ENCODE data around the gene BMP3. TPM values are rescaled to one million over a fixed set of nuclear protein-coding genes. Genes with fewer than 3 reads are reported as not detected.

The BMP3 gene
- total RNA-seq, 4 donors from 2014 or later, result 1.3 TPM; not detected in 3

DNA sequence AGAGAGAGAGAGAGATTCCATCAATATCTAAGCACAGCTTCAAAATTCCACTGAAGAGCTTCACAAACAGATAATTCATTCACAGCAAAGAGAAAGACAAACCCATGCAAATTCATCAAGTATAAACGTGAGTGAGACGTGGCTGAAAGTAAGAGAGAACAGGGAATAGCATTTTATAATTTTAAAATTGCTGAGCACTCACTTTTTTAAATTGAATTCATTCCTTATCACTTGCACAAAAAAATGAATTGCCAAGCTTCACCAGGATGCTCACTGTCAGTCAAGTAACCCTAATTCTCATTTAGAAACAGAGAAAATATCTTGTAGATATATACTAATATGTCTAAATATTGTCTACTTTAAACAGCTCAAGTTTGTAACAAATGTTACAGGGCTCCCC lies 40.5 kb downstream of the BMP3 start:
- H3K36me3 ChIP-seq, result no peaks in the 10 kb centered on the region
- no peaks in the 10 kb centered on the region for H3K9me3 ChIP-seq
- H3K27me3 ChIP-seq, result no peaks in the 10 kb centered on the region
- H3K27ac ChIP-seq, result no peak overlapping the region
- H3K4me3 ChIP-seq, result no peak overlapping the region
- TF ChIP-seq, protein P1, sequence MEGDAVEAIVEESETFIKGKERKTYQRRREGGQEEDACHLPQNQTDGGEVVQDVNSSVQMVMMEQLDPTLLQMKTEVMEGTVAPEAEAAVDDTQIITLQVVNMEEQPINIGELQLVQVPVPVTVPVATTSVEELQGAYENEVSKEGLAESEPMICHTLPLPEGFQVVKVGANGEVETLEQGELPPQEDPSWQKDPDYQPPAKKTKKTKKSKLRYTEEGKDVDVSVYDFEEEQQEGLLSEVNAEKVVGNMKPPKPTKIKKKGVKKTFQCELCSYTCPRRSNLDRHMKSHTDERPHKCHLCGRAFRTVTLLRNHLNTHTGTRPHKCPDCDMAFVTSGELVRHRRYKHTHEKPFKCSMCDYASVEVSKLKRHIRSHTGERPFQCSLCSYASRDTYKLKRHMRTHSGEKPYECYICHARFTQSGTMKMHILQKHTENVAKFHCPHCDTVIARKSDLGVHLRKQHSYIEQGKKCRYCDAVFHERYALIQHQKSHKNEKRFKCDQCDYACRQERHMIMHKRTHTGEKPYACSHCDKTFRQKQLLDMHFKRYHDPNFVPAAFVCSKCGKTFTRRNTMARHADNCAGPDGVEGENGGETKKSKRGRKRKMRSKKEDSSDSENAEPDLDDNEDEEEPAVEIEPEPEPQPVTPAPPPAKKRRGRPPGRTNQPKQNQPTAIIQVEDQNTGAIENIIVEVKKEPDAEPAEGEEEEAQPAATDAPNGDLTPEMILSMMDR (IDR thresholded peaks at IDR 0.05), result no peak
- TF ChIP-seq POLR2A (IDR thresholded peaks at IDR 0.05), result no peak
- intact Hi-C loops (cut with DNase I; ENCODE audit: low total_unique reads), result no loop called here
- H3K4me1 ChIP-seq, result no peaks in the 10 kb centered on the region
- DNase-seq, result no peak

- Histone ChIP-seq H3K4me3 (no peak overlapping the region), H3K4me1 (no peaks in the 10 kb centered on the region), H3K36me3 (no peaks in the 10 kb centered on the region), H3K27me3 (no peaks in the 10 kb centered on the region), H3K27ac (no peak overlapping the region), H3K9me3 (no peaks in the 10 kb centered on the region)
- TF ChIP-seq, protein P1 (IDR thresholded peaks at IDR 0.05), result no peak
- no peak for TF ChIP-seq POLR2A (IDR thresholded peaks at IDR 0.05)
- DNase-seq, result no peak
- intact Hi-C loops (cut with DNase I; ENCODE audit: low total_unique reads), result no loop called here
These were observed 50.6 kb downstream of the BMP3 start for GRCh38 chr4:81081156-81081555.

DNA sequence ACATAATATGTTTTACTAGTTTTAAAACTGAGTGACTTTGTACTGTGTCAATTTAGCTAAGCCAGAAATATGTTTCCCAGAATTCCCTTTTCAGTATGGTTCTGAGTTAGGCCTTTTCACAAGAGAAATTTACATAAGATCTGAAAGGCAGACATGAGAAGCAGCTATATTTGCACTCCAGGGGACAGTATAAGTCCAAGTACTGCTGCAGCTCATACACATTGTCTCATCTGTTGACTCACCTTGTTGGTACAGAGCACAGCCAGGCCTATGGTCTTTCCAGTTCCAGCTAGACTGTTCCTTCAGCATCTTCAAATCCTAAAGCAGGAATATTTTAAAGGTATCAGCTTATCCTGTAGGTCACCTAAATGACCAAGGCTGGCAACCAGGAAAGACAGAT lies 53.5 kb downstream of the BMP3 start:
- no peak for DNase-seq
- no peaks in the 10 kb centered on the region for H3K36me3 ChIP-seq
- TF ChIP-seq, protein P1 (IDR thresholded peaks at IDR 0.05), result no peak
- no peak for TF ChIP-seq POLR2A (IDR thresholded peaks at IDR 0.05)
- no peak overlapping the region for H3K4me3 ChIP-seq
- H3K27ac ChIP-seq, result no peak overlapping the region
- no peaks in the 10 kb centered on the region for H3K9me3 ChIP-seq
- H3K27me3 ChIP-seq, result no peaks in the 10 kb centered on the region
- intact Hi-C loops (cut with DNase I; ENCODE audit: low total_unique reads), result no loop called here
- H3K4me1 ChIP-seq, result no peaks in the 10 kb centered on the region

DNA sequence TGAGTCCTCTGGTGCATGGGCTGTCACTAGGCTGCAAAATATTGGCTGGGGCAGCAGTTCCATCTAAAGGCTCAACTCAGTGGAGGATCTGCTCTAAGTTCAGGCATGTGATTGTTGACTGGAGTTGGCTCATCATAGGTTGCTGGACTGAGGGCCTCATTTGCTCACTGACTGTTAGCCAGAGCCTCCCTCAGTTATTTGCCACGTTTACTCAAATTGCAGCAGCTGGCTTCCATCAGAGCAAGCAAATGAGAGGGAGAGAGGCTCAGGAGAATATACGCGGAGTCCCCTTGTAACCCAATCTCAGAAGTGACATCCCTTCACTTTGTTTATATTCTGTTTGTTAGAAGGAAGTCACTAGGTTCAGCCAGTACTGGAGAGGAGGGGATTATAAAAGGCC lies 54.1 kb downstream of the BMP3 start:
- DNase-seq, result no peak
- Histone ChIP-seq H3K36me3 (no peaks in the 10 kb centered on the region), H3K27me3 (no peaks in the 10 kb centered on the region), H3K4me3 (no peak overlapping the region), H3K27ac (no peak overlapping the region), H3K9me3 (no peaks in the 10 kb centered on the region), H3K4me1 (no peaks in the 10 kb centered on the region)
- intact Hi-C loops (cut with DNase I; ENCODE audit: low total_unique reads), result no loop called here
- no peak for TF ChIP-seq POLR2A (IDR thresholded peaks at IDR 0.05)

DNA sequence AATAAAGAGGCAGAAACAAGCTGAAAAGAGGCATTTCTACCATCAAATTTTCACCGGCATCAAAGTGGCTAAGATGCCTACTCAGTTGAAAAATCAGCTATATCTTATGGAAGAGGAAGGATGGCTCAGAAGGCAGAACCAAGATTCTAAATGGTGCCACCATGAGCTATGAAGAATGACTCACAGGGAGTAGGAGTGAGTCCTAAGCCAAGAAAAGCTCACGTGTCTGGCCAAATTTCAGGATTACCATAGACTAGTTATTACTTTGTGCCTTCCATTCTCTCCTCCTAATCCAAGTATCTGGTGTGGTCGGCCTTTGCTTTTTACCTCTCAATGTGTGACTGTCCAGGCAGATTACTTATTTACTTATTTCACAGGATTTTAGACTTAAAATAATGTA lies 54.8 kb downstream of the BMP3 start:
- TF ChIP-seq, protein P1 (IDR thresholded peaks at IDR 0.05), result no peak
- Histone ChIP-seq H3K9me3 (no peaks in the 10 kb centered on the region), H3K27ac (no peak overlapping the region), H3K4me1 (no peaks in the 10 kb centered on the region), H3K4me3 (no peak overlapping the region), H3K36me3 (no peaks in the 10 kb centered on the region), H3K27me3 (no peaks in the 10 kb centered on the region)
- intact Hi-C loops (cut with DNase I; ENCODE audit: low total_unique reads), result no loop called here
- DNase-seq, result no peak

DNA sequence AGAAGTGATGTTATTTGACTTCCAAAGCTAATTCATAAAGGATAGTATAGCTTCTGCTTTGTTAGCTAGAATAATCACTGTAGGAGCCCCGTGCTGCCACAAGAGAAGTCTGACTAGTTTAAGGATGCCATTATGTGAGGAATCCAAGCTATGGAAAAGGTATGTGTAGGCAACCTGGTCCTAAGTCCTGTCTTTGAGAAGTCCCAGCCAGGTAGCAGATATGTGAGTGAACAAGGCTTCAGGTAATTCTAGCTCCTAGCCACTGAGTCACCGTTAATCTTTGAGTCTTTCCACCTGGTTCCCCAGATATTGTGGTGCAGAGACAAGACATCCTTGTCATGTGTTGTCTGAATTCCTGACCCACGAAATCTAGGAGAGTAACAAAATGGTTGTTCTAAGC lies 55.5 kb downstream of the BMP3 start:
- no peak for DNase-seq
- Histone ChIP-seq H3K9me3 (no peaks in the 10 kb centered on the region), H3K4me1 (no peaks in the 10 kb centered on the region), H3K4me3 (no peak overlapping the region), H3K36me3 (no peaks in the 10 kb centered on the region), H3K27ac (no peak overlapping the region), H3K27me3 (no peaks in the 10 kb centered on the region)
- no peak for TF ChIP-seq POLR2A (IDR thresholded peaks at IDR 0.05)
- TF ChIP-seq, protein P1 (IDR thresholded peaks at IDR 0.05), result no peak
- intact Hi-C loops (cut with DNase I; ENCODE audit: low total_unique reads), result no loop called here
